ENCODE data around the gene GRM1. TPM values are rescaled to one million over a fixed set of nuclear protein-coding genes. Genes with fewer than 3 reads are reported as not detected.
A peak's percentile ranks its signal among the peaks of the same experiment; 100 is the strongest.

The GRM1 gene
- total RNA-seq, 1 donor from 2014 or later, result 0.79 TPM

- no peaks in the 10 kb centered on the region for H3K27me3 Mint-ChIP-seq (ENCODE audit: insufficient read depth, low read depth)
- TF ChIP-seq, protein P1, sequence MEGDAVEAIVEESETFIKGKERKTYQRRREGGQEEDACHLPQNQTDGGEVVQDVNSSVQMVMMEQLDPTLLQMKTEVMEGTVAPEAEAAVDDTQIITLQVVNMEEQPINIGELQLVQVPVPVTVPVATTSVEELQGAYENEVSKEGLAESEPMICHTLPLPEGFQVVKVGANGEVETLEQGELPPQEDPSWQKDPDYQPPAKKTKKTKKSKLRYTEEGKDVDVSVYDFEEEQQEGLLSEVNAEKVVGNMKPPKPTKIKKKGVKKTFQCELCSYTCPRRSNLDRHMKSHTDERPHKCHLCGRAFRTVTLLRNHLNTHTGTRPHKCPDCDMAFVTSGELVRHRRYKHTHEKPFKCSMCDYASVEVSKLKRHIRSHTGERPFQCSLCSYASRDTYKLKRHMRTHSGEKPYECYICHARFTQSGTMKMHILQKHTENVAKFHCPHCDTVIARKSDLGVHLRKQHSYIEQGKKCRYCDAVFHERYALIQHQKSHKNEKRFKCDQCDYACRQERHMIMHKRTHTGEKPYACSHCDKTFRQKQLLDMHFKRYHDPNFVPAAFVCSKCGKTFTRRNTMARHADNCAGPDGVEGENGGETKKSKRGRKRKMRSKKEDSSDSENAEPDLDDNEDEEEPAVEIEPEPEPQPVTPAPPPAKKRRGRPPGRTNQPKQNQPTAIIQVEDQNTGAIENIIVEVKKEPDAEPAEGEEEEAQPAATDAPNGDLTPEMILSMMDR (IDR thresholded peaks at IDR 0.05), result no peak
- TF ChIP-seq EZH2 (IDR thresholded peaks at IDR 0.05) (no peak), EZH2phosphoT487 (IDR thresholded peaks at IDR 0.05) (peak; percentile 86)
- Histone ChIP-seq H3K4me1 (peaks cover 25% of the 10 kb centered on the region), H3K9me3 (ENCODE audit: low read depth) (no peaks in the 10 kb centered on the region), H3F3A (ENCODE audit: low read depth) (peaks cover 21% of the 10 kb centered on the region), H3K4me3 (no peak overlapping the region), H3K36me3 (no peaks in the 10 kb centered on the region), H4K20me1 (ENCODE audit: low read depth) (no peaks in the 10 kb centered on the region), H2AFZ (replicated peaks) (no peak overlapping the region), H3K27ac (peak overlapping the region; percentile 72), H3K9ac (no peak overlapping the region), H3K79me2 (ENCODE audit: low read depth) (no peaks in the 10 kb centered on the region), H3K4me2 (peak overlapping the region; percentile 70), H3K27me3 (no peaks in the 10 kb centered on the region)
- H3K36me3 Mint-ChIP-seq, result no peaks in the 10 kb centered on the region
- peaks cover 6% of the 10 kb centered on the region for H3K9me3 Mint-ChIP-seq
- peak; percentile 85 for DNase-seq (ENCODE audit: low spot score)
- H3K4me1 Mint-ChIP-seq, result peaks cover 21% of the 10 kb centered on the region
- no peak overlapping the region for H3K4me3 Mint-ChIP-seq
- H3K27ac Mint-ChIP-seq, result peak overlapping the region; percentile 43
Observed at GRCh38 chr6:146388736-146389364, 360.0 kb downstream of the GRM1 start.

DNA sequence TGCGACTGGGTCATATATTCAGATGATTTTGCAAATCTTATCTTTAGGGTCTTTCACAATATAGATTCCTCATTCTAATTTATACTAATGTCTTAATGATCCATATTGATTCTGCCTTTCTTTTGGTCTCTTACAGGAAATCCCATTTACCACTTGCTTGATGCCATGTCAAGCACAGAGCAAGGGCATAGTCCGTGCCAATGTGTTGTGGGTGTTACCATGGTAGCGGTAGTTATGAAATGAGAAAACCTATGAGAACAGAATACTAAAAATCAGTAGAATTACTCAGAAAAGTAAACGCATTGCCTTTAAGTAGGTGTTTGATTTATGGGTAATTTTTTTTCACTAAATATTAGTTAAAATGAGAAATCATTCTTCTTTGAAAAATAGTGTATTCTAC, 360.9 kb downstream of the GRM1 start:
- Mint-ChIP-seq H3K9me3 (peaks cover 6% of the 10 kb centered on the region), H3K4me1 (peaks cover 21% of the 10 kb centered on the region), H3K27me3 (ENCODE audit: insufficient read depth, low read depth) (no peaks in the 10 kb centered on the region), H3K27ac (no peak overlapping the region), H3K36me3 (no peaks in the 10 kb centered on the region), H3K4me3 (no peak overlapping the region)
- no peaks in the 10 kb centered on the region for H3K27me3 ChIP-seq
- H4K20me1 ChIP-seq (ENCODE audit: low read depth), result no peaks in the 10 kb centered on the region
- H3K4me3 ChIP-seq, result no peak overlapping the region
- TF ChIP-seq EZH2phosphoT487 (IDR thresholded peaks at IDR 0.05) (no peak), EZH2 (IDR thresholded peaks at IDR 0.05) (no peak)
- TF ChIP-seq, protein P1 (IDR thresholded peaks at IDR 0.05), result no peak
- peak overlapping the region; percentile 70 for H3K4me2 ChIP-seq
- H3K79me2 ChIP-seq (ENCODE audit: low read depth), result no peaks in the 10 kb centered on the region
- H3F3A ChIP-seq (ENCODE audit: low read depth), result peaks cover 21% of the 10 kb centered on the region
- no peaks in the 10 kb centered on the region for H3K36me3 ChIP-seq
- H2AFZ ChIP-seq (replicated peaks), result no peak overlapping the region
- H3K4me1 ChIP-seq, result peaks cover 25% of the 10 kb centered on the region
- H3K9me3 ChIP-seq (ENCODE audit: low read depth), result no peaks in the 10 kb centered on the region
- no peak for DNase-seq (ENCODE audit: low spot score)
- no peak overlapping the region for H3K27ac ChIP-seq
- no peak overlapping the region for H3K9ac ChIP-seq

DNA sequence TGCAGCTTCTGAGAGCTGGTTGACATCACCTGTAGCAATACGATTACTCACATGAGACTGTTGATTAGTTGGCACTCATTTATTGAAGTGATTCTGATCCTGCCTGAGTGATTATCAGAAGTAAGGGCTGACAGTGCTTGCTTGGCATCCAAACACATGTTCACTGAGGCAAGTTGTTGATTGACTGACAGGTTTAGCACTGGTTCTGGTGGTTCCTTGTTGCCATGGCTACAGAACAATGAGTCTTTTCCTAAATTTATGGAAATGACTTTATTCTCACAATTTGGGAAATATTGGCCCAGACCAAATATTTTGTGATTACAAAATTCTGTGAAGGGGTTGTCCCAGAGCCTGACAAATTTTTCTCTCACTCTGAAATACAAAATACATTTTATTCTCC, 368.8 kb downstream of the GRM1 start:
- peaks cover 3% of the 10 kb centered on the region for H3K36me3 Mint-ChIP-seq
- H3K9me3 ChIP-seq (ENCODE audit: low read depth), result no peaks in the 10 kb centered on the region
- no peak overlapping the region for H3K27ac ChIP-seq
- H3K4me3 ChIP-seq, result no peak overlapping the region
- no peak for DNase-seq (ENCODE audit: low spot score)
- no peak overlapping the region for H3K4me2 ChIP-seq
- H3K4me1 Mint-ChIP-seq, result no peaks in the 10 kb centered on the region
- H3K36me3 ChIP-seq, result no peaks in the 10 kb centered on the region
- H3F3A ChIP-seq (ENCODE audit: low read depth), result no peaks in the 10 kb centered on the region
- H3K9ac ChIP-seq, result no peak overlapping the region
- no peaks in the 10 kb centered on the region for H3K4me1 ChIP-seq
- no peaks in the 10 kb centered on the region for H3K27me3 ChIP-seq
- H3K27me3 Mint-ChIP-seq (ENCODE audit: insufficient read depth, low read depth), result no peaks in the 10 kb centered on the region
- H3K9me3 Mint-ChIP-seq, result peaks cover 9% of the 10 kb centered on the region
- no peak overlapping the region for H3K4me3 Mint-ChIP-seq
- H3K79me2 ChIP-seq (ENCODE audit: low read depth), result no peaks in the 10 kb centered on the region
- TF ChIP-seq EZH2 (IDR thresholded peaks at IDR 0.05) (no peak), EZH2phosphoT487 (IDR thresholded peaks at IDR 0.05) (no peak)
- TF ChIP-seq, protein P1 (IDR thresholded peaks at IDR 0.05), result no peak
- no peak overlapping the region for H3K27ac Mint-ChIP-seq
- H2AFZ ChIP-seq (replicated peaks), result no peak overlapping the region
- H4K20me1 ChIP-seq (ENCODE audit: low read depth), result no peaks in the 10 kb centered on the region

All from neural progenitor cell (in vitro differentiated cells).